ENCODE measurements around the gene CAB39L. TPM values are rescaled to one million over a fixed set of nuclear protein-coding genes. Genes with fewer than 3 reads are reported as not detected.
A peak's percentile ranks its signal among the peaks of the same experiment; 100 is the strongest.

CAB39L gene
- total RNA-seq, 1 experiment from 2014 or later = 6.6 TPM

- BruUV-seq (replicated peaks) = no TSS peak
- Histone ChIP-seq H3K4me1 (ENCODE audit: control insufficient read depth, insufficient read depth, low read length) (no peaks in the 10 kb centered on the region), H3K36me3 (ENCODE audit: control insufficient read depth, insufficient read depth, low read length) (no peaks in the 10 kb centered on the region), H3K4me3 (ENCODE audit: low read depth in 2 of 2, low read length in 2 of 2) (no peak overlapping the region), H3K27ac (ENCODE audit: low read length) (no peak overlapping the region), H3K9me3 (ENCODE audit: control insufficient read depth, insufficient read depth, low read depth, low read length) (no peaks in the 10 kb centered on the region), H3K27me3 (ENCODE audit: control insufficient read depth, insufficient read depth, low read length) (no peaks in the 10 kb centered on the region)
- intact Hi-C loops (cut with micrococcal nuclease; ENCODE audit: unreplicated experiment) = loop anchor here (5.0 kb wide), 1 partner anchor 135 kb away; no protein-coding TSS in a partner anchor
- CTCF ChIA-PET = interaction anchor here (0.5 kb wide), 1 partner anchor 601 kb away, joined by 4 read pairs; no protein-coding TSS in a partner anchor
- in situ Hi-C loops (cut with HindIII; ENCODE audit: low pct_unique_long_range_greater_than_20kb, low sequenced_read_pairs) = no loop called here
- POLR2A ChIA-PET = no interaction called here
- TF ChIP-seq CTCF (IDR thresholded peaks at IDR 0.05) (no peak), SIN3A (IDR thresholded peaks at IDR 0.05; ENCODE audit: borderline replicate concordance, insufficient read depth, low read depth, low read length) (no peak), REST (IDR thresholded peaks at IDR 0.05; ENCODE audit: insufficient read depth in 1 of 2, low read depth in 2 of 2, low read length in 1 of 2) (no peak), TCF7L2 (IDR thresholded peaks at IDR 0.05; ENCODE audit: low read depth, low read length) (no peak), POLR2AphosphoS5 (IDR thresholded peaks at IDR 0.05; ENCODE audit: low read depth, low read length) (no peak)
- no peak for ATAC-seq
- DNase-seq (ENCODE audit: low read depth, low spot score) = no peak
Measured at GRCh38 chr13:49302222-49302621, 141.6 kb downstream of the CAB39L start.

- in situ Hi-C loops (cut with HindIII; ENCODE audit: low pct_unique_long_range_greater_than_20kb, low sequenced_read_pairs) = no loop called here
- intact Hi-C loops (cut with micrococcal nuclease; ENCODE audit: unreplicated experiment) = loop anchor here (1.0 to 5.0 kb wide), 2 partner anchors 136 to 306 kb away; no protein-coding TSS in a partner anchor
- Histone ChIP-seq H3K27me3 (ENCODE audit: control insufficient read depth, insufficient read depth, low read length) (no peaks in the 10 kb centered on the region), H3K4me1 (ENCODE audit: control insufficient read depth, insufficient read depth, low read length) (no peaks in the 10 kb centered on the region), H3K36me3 (ENCODE audit: control insufficient read depth, insufficient read depth, low read length) (no peaks in the 10 kb centered on the region), H3K9me3 (ENCODE audit: control insufficient read depth, insufficient read depth, low read depth, low read length) (no peaks in the 10 kb centered on the region), H3K27ac (ENCODE audit: low read length) (peak overlapping the region; percentile 17; the same call in 1 of the 2 replicates), H3K4me3 (ENCODE audit: low read depth in 2 of 2, low read length in 2 of 2) (peak overlapping the region; percentile 8 to 27; a peak in 3 of 4 replicates)
- peak; percentile 85 for TF ChIP-seq CTCF (IDR thresholded peaks at IDR 0.05)
- no peak for TF ChIP-seq SIN3A (IDR thresholded peaks at IDR 0.05; ENCODE audit: borderline replicate concordance, insufficient read depth, low read depth, low read length)
- TF ChIP-seq POLR2AphosphoS5 (IDR thresholded peaks at IDR 0.05; ENCODE audit: low read depth, low read length) = no peak
- no peak for TF ChIP-seq TCF7L2 (IDR thresholded peaks at IDR 0.05; ENCODE audit: low read depth, low read length)
- ChIA-PET CTCF (no interaction called here), POLR2A (no interaction called here)
- DNase-seq (ENCODE audit: low read depth, low spot score) (peak; percentile 36), ATAC-seq (peak; percentile 94)
- BruUV-seq (replicated peaks) = no TSS peak
Measured at GRCh38 chr13:49300739-49301589, 142.9 kb downstream of the CAB39L start.

All from Panc1 (cell line).